HCT116 (cell line): ENCODE results near the gene PPP1R12C.

Experiments
- CTCF ChIP-seq, 3 experiments: fragments of 200-600 bp in 1 of 3; sonication (generic) in 1 of 3; IDR thresholded peaks in 2 of 3; conservative IDR thresholded peaks in 1 of 3; 2 replicates each; pipeline ENCODE4 v1.5.1; 2012 to 2017; ENCODE audit warnings: low read depth in 2 of 3, low read length in 2 of 3, antibody characterized with exemption in 1 of 3, borderline replicate concordance in 1 of 3, control low read depth in 1 of 3, mild to moderate bottlenecking in 1 of 3, mixed read lengths in 1 of 3, mixed run types in 1 of 3, moderate library complexity in 1 of 3; ENCODE audit not compliant: insufficient read depth in 1 of 3
- ELF1 ChIP-seq: IDR thresholded peaks from 2 replicates; pipeline ENCODE4 v1.6.1; 2012; ENCODE audit warnings: low read depth, borderline replicate concordance
- POLR2A ChIP-seq: IDR thresholded peaks from 2 replicates; pipeline ENCODE4 v1.7.0; 2011; ENCODE audit warnings: borderline replicate concordance; ENCODE audit not compliant: insufficient read depth, insufficient read length; ENCODE audit errors: extremely low read depth
- SP1 ChIP-seq: IDR thresholded peaks from 2 replicates; pipeline ENCODE4 v1.6.1; 2012; ENCODE audit warnings: low read depth
- TCF7L2 ChIP-seq: IDR thresholded peaks from 2 replicates; pipeline ENCODE4 v1.7.0; 2011; ENCODE audit warnings: borderline replicate concordance, inconsistent platforms; ENCODE audit not compliant: insufficient read depth, insufficient read length; ENCODE audit errors: extremely low read depth

- TF ChIP-seq TCF7L2 (no peak), POLR2A (no peak), CTCF (IDR thresholded peaks at IDR 0.05 in 2 of 3, conservative IDR thresholded peaks at IDR 0.05 in 1 of 3; ENCODE audit: borderline replicate concordance in 1 of 3, insufficient read depth in 1 of 3, low read depth in 2 of 3, low read length in 2 of 3) (no peak), SP1 (no peak), ELF1 (no peak)
These were observed at the start of gene PPP1R12C for GRCh38 chr19:55116859-55117662.
